NCI-H226 (cell line): ENCODE results near the gene C12orf43.
A peak's percentile ranks its signal among the peaks of the same experiment; 100 is the strongest.

Experiments used
- DNase-seq: peaks from one replicate; pipeline ENCODE4 v3.0.0-alpha.2; 2015

C12orf43 gene

DNA sequence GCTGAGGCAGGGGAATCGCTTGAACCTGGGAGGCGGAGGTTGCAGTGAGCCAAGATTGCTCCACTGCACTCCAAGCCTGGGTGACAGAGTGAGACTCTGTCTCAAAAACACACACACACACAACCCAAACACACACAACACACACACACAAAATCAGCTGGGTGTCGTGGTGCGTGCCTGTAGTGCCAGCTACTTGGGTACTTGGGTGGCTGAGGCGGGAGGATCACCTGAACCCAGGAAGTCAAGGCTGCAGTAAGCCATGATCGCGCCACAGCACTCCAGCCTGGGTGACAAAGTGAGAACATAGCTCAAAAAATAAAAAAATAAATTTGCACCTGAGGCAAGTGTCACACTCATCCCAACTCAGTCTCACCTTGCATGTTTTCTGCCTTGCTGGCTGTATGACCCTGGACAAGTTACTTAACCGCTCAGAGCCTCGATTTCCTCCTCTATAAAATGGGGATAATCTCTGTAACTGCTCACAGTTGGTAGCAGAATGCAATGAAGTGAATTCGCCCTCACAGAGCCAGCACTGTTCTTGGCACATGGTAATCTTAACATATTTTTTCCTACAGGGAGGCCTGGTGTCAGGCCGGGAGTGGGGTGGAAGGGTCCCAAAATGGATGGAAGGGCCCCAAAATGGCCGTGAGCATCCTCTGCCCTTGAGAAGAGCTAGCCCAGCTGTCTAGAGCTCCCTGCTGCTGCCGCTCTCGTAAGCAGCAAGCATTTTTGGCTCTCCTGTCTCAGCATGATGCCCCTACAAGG, 38.6 kb downstream of the C12orf43 start:
- DNase-seq, result no peak

DNA sequence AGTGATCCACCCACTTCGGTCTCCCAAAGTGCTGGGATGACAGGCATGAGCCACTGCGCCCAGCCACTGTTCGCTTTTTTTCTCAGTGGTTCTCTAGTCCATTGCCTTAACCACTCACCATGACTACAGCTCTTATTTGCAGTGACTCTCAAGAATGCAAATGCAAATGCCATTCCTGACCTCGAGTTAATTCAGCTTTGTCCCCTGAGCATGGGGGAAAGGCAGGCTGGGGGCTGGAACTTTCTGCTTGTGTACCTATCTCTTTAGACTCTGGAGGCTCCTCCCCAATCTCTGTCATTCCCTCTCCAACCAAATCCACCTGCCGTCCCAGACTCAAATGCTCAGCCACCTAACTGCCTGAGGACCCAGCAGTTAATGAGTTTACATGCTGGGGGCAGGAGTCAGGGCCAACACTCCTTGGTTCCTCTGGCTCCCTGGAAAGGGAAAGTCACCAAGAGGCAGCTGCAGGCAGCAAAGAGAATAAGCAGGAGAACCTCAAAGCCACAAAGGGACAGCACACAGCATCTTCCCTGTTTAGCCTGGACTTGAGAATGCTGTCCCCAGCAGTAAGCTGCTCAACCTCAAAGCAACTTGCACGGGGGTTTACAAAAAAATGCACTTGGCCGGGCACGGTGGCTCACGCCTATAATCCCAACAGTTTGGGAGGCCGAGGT, 43.3 kb downstream of the C12orf43 start:
- no peak for DNase-seq

DNA sequence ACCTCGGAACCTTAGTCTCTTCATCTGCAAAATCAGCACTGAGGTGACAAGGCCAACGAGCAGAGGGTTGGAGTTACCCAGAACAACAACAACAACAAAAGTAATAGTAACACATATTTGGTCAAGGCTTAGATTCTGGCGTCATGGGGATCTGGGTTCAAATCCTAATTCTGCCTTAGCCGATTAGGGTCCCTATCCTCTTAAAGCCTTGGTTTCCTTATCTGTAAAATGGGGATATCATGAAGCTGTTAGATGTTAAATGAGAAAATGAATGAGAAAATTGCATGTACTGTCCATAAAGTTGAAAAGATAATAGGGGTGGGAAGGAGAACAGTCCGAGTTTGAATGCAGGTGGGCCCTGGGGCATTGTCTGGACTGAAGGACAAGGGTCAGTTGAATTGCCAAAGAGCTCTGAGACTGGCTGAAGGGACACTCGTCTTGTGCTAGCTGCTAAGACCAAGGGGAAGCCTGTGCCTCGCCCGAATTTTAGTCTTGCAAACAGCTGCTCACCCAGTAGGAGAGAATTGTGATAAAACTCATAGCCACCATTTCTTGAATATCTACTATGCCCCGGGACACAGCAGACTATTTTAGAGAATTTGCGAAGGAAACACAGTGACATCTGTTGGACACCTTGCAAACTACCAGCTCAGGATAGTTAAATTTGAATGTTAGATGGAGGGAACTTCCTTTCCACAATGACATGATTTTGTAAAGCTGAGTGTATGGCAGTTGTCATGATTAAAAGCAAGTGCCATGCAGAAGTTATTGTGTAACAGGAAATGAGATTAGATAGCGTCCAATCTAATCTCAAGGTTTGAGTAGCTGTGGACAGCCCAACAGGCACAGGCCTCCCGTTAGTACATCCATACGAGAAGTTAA, 44.7 kb downstream of the C12orf43 start:
- DNase-seq, result peak; percentile 45

DNA sequence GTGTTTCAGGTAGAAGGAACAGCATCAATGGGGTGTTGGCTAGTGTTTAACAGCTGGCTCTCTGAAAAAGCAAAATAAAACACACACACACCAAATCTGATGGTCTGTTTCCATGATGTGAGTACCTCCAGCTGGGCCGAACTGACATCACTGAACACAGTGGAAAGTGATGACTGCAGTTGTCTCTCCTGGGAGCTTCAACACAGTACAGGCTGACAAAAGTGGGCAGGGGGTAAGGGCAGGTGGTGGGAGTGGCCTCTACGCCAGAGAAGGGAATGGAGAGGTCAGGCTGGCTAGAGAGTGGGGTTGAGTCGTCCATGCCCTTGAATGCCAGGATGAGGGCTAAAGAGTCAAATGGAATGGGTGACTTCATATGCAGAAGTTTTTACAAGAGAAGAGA, 46.0 kb downstream of the C12orf43 start:
- no peak for DNase-seq

- no peak for DNase-seq
Measured at GRCh38 chr12:120965534-120966091, 50.7 kb downstream of the C12orf43 start.

DNA sequence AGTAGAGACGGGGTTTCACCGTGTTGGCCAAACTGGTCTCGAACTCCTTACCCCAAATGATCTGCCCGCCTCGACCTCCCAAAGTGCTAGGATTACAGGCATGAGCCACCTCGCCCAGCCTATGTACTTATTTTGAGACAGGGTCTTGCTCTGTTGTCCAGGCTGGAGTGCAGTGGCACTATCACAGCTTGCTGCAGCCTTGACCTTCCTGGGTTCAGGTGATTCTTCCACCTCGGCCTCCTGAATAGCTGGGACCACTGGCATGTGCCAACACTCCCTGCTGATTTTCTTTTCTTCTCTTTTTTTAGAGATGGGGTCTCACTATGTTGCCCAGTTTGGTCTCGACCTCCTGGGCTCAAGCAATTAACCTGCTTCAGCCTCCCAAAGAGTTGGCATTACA, 52.0 kb downstream of the C12orf43 start:
- no peak for DNase-seq

- DNase-seq, result no peak
Measured at GRCh38 chr12:120962532-120963020, 53.7 kb downstream of the C12orf43 start.

DNA sequence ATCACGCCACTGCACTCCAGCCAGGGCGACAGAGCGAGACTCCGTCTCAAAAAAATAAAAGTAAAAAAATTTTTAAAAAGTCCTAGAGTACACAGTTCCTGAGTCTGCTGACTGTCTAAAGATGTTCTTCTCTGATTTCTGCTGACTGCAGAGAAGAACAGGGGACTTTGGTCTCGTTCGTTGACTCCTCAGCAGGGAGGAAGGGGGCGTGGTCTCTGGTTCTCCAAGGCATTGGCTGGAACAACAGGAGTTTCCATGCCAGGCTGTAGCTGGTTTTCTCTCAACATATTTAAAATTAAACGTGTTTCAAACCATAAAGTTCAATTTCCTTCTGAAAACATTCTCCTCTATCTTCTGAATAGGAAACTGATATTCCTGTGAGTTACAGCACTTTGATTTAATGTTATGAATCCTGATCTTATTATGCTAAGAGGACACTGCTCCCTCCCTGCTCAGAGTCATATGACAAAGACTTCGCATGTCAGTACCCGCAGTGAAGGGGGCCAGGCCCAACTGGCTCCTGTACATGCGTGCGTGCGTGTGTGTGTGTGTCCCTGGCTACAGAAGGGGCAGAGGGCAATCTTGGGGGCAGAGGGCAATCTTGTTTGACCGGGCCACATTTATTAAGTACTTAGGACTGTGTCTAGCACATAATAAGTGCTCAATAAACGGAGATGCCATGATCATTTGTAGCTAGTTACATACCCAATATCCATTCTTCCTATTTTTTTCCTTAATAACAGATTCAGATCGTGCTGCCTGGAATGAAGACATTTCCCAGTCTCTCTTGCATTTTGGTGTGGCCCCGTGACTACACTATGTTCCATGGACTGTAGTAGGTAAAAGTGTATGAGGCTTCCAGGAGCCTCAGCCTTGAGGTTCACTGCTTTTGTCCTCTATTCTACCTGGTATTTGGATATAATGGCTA, 54.4 kb downstream of the C12orf43 start:
- no peak for DNase-seq

DNA sequence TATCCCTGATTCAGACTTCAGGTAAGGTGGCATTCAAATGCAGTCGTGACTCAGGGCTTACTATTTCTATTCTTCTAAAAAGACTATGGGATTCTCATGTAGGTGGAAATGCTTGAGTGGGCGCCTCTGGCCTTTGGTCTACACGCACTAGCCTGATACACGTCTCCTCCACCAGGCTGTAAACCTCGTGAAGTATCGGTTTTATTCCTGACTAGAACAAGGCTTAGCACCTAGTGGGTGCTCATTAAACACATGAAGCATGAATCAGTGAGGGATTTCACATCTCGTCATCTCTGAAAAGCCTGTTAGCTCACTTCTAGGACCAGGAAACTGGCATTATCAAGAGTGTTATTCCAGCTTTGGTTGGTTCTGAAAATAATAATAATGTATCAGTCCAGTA, 55.6 kb downstream of the C12orf43 start:
- no peak for DNase-seq

GRCh38 chr12:120959111-120959878, 57.0 kb downstream of the C12orf43 start:
- no peak for DNase-seq

- no peak for DNase-seq
Measured at GRCh38 chr12:120956579-120957300, 59.5 kb downstream of the C12orf43 start.

DNA sequence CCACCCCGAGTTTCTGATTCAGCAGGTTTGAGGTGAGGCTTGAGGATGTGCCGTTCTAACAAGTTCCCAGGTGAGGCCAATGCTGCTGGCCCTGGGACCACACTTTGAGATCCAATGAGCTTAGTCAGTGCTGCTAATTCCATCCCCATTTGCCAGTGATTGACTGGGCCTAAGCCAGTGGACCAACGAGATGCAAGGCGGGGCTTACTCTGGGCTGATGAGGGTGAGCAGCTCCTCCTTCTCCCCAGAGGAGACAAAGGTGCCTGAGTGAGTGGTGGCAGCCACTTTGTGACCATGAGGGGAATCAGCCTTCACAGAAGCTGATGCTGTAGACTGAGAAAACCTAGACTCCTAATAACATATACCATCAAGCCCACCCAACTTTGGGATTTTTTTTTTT, 61.1 kb downstream of the C12orf43 start:
- no peak for DNase-seq

DNA sequence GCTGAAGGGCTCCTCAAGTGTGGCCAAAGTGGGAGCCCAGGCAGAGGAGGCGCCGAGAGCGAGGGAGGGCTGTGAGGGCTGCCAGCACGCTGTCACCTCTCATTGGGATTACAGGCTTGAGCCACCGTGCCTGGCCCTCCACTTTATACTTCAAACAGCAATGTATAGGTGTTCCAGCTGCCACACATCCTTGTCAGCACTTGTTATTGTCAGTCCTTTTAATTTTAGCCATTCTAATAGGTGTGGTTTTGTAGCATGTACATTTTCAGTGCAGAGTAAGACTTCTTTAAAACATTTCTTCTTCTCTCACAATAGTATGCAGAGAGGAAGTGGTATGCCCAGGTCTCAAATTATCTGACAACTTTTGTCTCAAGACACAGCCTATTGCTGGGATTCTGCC, 65.5 kb downstream of the C12orf43 start:
- DNase-seq, result no peak
